DOHH2 (cell line): Measurements from ENCODE around the gene CTAGE1.

Source experiments
- H3F3A ChIP-seq: fragments of 200-600 bp; sonication (generic), shearing (Covaris generic); 2 replicates; pipeline ENCODE4 v1.6.0; 2016; ENCODE audit warnings: antibody characterized with exemption, mild to moderate bottlenecking; ENCODE audit not compliant: control insufficient read depth, insufficient read depth
- H3K27ac ChIP-seq: fragments of 200-600 bp; sonication (generic); 2 replicates; pipeline ENCODE4 v1.5.1; 2014; ENCODE audit warnings: low read depth, mild to moderate bottlenecking, low read length, moderate library complexity
- H3K27me3 ChIP-seq: fragments of 200-600 bp; sonication (generic); 2 replicates; pipeline ENCODE4 v1.6.1; 2014; ENCODE audit warnings: mild to moderate bottlenecking, low read length, mixed read lengths; ENCODE audit not compliant: control insufficient read depth
- H3K36me3 ChIP-seq: fragments of 200-600 bp; sonication (generic); 2 replicates; pipeline ENCODE4 v1.6.1; 2014; ENCODE audit warnings: mild to moderate bottlenecking, low read length, moderate library complexity, mixed read lengths; ENCODE audit not compliant: control insufficient read depth
- H3K4me1 ChIP-seq: fragments of 200-600 bp; sonication (generic); 2 replicates; pipeline ENCODE4 v1.6.1; 2014; ENCODE audit warnings: mild to moderate bottlenecking, low read length, mixed read lengths; ENCODE audit not compliant: control insufficient read depth
- H3K4me2 ChIP-seq: fragments of 200-600 bp; sonication (generic); 2 replicates; pipeline ENCODE4 v1.6.0; 2014; ENCODE audit warnings: mild to moderate bottlenecking, low read length, moderate library complexity
- H3K4me3 ChIP-seq: fragments of 200-600 bp; sonication (generic); 2 replicates; pipeline ENCODE4 v1.5.1; 2014; ENCODE audit warnings: mild to moderate bottlenecking, low read length, mixed read lengths
- H3K79me2 ChIP-seq: fragments of 200-600 bp; sonication (generic); 2 replicates; pipeline ENCODE4 v1.6.1; 2014; ENCODE audit warnings: mild to moderate bottlenecking, low read length, mixed read lengths; ENCODE audit not compliant: control insufficient read depth
- H3K9me2 ChIP-seq: fragments of 200-600 bp; sonication (generic); replicated peaks from 2 replicates; pipeline ENCODE4 v1.6.1; 2014; ENCODE audit warnings: mild to moderate bottlenecking, low read length, mixed read lengths; ENCODE audit not compliant: control insufficient read depth
- H3K9me3 ChIP-seq: fragments of 200-600 bp; sonication (generic); 2 replicates; pipeline ENCODE4 v1.6.1; 2014; ENCODE audit warnings: antibody characterized with exemption, low read length, mixed read lengths; ENCODE audit not compliant: control insufficient read depth, insufficient read depth
- H4K20me1 ChIP-seq: fragments of 200-600 bp; sonication (generic); 2 replicates; pipeline ENCODE4 v1.6.0; 2014; ENCODE audit warnings: low read depth, mild to moderate bottlenecking, antibody characterized with exemption, low read length, moderate library complexity; ENCODE audit not compliant: control insufficient read depth, insufficient read depth
- CTCF ChIP-seq: fragments of 200-600 bp; sonication (generic); IDR thresholded peaks from one replicate; pipeline ENCODE4 v1.5.1; 2014; ENCODE audit warnings: antibody characterized with exemption, mild to moderate bottlenecking, low read depth, low read length; ENCODE audit not compliant: poor library complexity, severe bottlenecking
- EZH2phosphoT487 ChIP-seq: fragments of 200-600 bp; sonication (generic); IDR thresholded peaks from 2 replicates; pipeline ENCODE4 v1.6.1; 2017; ENCODE audit warnings: borderline replicate concordance, mild to moderate bottlenecking, antibody characterized with exemption, low read length, moderate library complexity, mixed read lengths

The CTAGE1 gene

GRCh38 chr18:22456116-22456480 lies 38.4 kb upstream of the CTAGE1 start:
- no peaks in the 10 kb centered on the region for H3K27me3 ChIP-seq
- H3K4me3 ChIP-seq = no peak overlapping the region
- H3K9me2 ChIP-seq = no peaks in the 10 kb centered on the region
- no peaks in the 10 kb centered on the region for H3K36me3 ChIP-seq
- H4K20me1 ChIP-seq = no peaks in the 10 kb centered on the region
- H3K4me1 ChIP-seq = no peaks in the 10 kb centered on the region
- H3F3A ChIP-seq = no peaks in the 10 kb centered on the region
- no peak overlapping the region for H3K27ac ChIP-seq
- H3K9me3 ChIP-seq = no peaks in the 10 kb centered on the region
- no peak overlapping the region for H3K4me2 ChIP-seq
- no peaks in the 10 kb centered on the region for H3K79me2 ChIP-seq
- TF ChIP-seq EZH2phosphoT487 = no peak
- TF ChIP-seq CTCF = no peak

- H4K20me1 ChIP-seq = no peaks in the 10 kb centered on the region
- no peaks in the 10 kb centered on the region for H3K4me1 ChIP-seq
- H3K36me3 ChIP-seq = no peaks in the 10 kb centered on the region
- no peak overlapping the region for H3K4me2 ChIP-seq
- no peaks in the 10 kb centered on the region for H3F3A ChIP-seq
- H3K4me3 ChIP-seq = no peak overlapping the region
- no peaks in the 10 kb centered on the region for H3K9me2 ChIP-seq
- H3K27me3 ChIP-seq = no peaks in the 10 kb centered on the region
- no peak for TF ChIP-seq CTCF
- no peak for TF ChIP-seq EZH2phosphoT487
- H3K79me2 ChIP-seq = no peaks in the 10 kb centered on the region
- H3K9me3 ChIP-seq = no peaks in the 10 kb centered on the region
- H3K27ac ChIP-seq = no peak overlapping the region
Observed at GRCh38 chr18:22455425-22456115, 37.9 kb upstream of the CTAGE1 start.

GRCh38 chr18:22453315-22453714 lies 35.6 kb upstream of the CTAGE1 start:
- Histone ChIP-seq H3K27ac (no peak overlapping the region), H3K27me3 (no peaks in the 10 kb centered on the region), H4K20me1 (no peaks in the 10 kb centered on the region), H3K4me1 (no peaks in the 10 kb centered on the region), H3K36me3 (no peaks in the 10 kb centered on the region), H3K4me2 (no peak overlapping the region), H3K4me3 (no peak overlapping the region), H3K79me2 (no peaks in the 10 kb centered on the region), H3K9me2 (no peaks in the 10 kb centered on the region), H3K9me3 (no peaks in the 10 kb centered on the region; the same call in 1 of the 2 replicates), H3F3A (no peaks in the 10 kb centered on the region)
- no peak for TF ChIP-seq EZH2phosphoT487
- TF ChIP-seq CTCF = no peak
